NCI-H2081 (cell line): ENCODE data around the gene CEP97.

Experiments used
- DNase-seq, 2 experiments: peaks; one replicate each; lab custom pipeline; 2025; lab: John Stamatoyannopoulos, UW

The CEP97 gene

GRCh38 chr3:101813817-101814440 lies 89.5 kb downstream of the CEP97 start:
- peak; percentile 3 to 28 for DNase-seq

GRCh38 chr3:101814835-101815234 lies 90.4 kb downstream of the CEP97 start:
- DNase-seq = peak in 1 of 2 experiments; percentile 21

GRCh38 chr3:101816215-101817149 lies 92.1 kb downstream of the CEP97 start:
- no peak for DNase-seq

- DNase-seq = no peak
Measured at GRCh38 chr3:101817992-101818391, 93.6 kb downstream of the CEP97 start.

- DNase-seq = no peak
Measured at GRCh38 chr3:101819649-101820206, 95.3 kb downstream of the CEP97 start.
